Measurements from ENCODE around the gene SEPTIN11. TPM values are rescaled to one million over a fixed set of nuclear protein-coding genes. Genes with fewer than 3 reads are reported as not detected.

The SEPTIN11 gene
- total RNA-seq, 1 experiment from 2014 or later = 77.3 TPM

GRCh38 chr4:76977736-76978350, 28.3 kb downstream of the SEPTIN11 start:
- Histone ChIP-seq H3K4ac (ENCODE audit: low read depth, low read length) (no peak overlapping the region), H3T11ph (ENCODE audit: low read length) (no peak overlapping the region), H2AK5ac (ENCODE audit: insufficient read length, low read length) (no peak overlapping the region), H4K8ac (replicated peaks; ENCODE audit: insufficient read length, low read depth, low read length) (no peak overlapping the region), H2BK15ac (ENCODE audit: low read depth, low read length) (no peak overlapping the region), H3K9me3 (ENCODE audit: control insufficient read depth, low read depth, low read length) (no peaks in the 10 kb centered on the region), H3K79me1 (ENCODE audit: insufficient read depth, low read depth, low read length, poor library complexity, severe bottlenecking) (peaks cover 13% of the 10 kb centered on the region), H3K79me2 (ENCODE audit: insufficient read depth, low read length) (peaks cover 2% of the 10 kb centered on the region; the same call in 1 of the 2 replicates), H3K9ac (ENCODE audit: extremely low read depth, insufficient read length, low read length) (no peak overlapping the region), H4K20me1 (ENCODE audit: control insufficient read depth, insufficient read depth, insufficient read length) (no peaks in the 10 kb centered on the region), H3K4me1 (ENCODE audit: insufficient read depth, low read length) (0 out of 2 replicates have a peak, but pooled peaks cover 6% of the 10 kb centered on the region), H3K27ac (ENCODE audit: insufficient read length, low read depth, low read length) (no peak overlapping the region), H3K23me2 (ENCODE audit: insufficient read length, low read depth, low read length, poor library complexity, severe bottlenecking) (no peaks in the 10 kb centered on the region), H4K91ac (ENCODE audit: insufficient read length, low read depth, low read length) (no peak overlapping the region), H2AFZ (ENCODE audit: low read length) (no peak overlapping the region), H4K5ac (ENCODE audit: insufficient read length, low read depth, low read length) (no peak overlapping the region), H2BK12ac (ENCODE audit: insufficient read length, low read depth, low read length) (no peak overlapping the region), H3K56ac (ENCODE audit: insufficient read length, low read depth, low read length) (no peak overlapping the region), H2BK120ac (ENCODE audit: low read depth, low read length, poor library complexity, severe bottlenecking) (no peak overlapping the region), H2BK5ac (ENCODE audit: insufficient read length, low read length) (no peak overlapping the region), H3K14ac (ENCODE audit: insufficient read depth, low read length) (no peak overlapping the region), H2BK20ac (ENCODE audit: low read depth, low read length, poor library complexity, severe bottlenecking) (no peak overlapping the region), H3K27me3 (ENCODE audit: insufficient read depth, low read length) (no peaks in the 10 kb centered on the region), H3K18ac (ENCODE audit: insufficient read length, low read depth, low read length) (no peak overlapping the region), H3K4me2 (ENCODE audit: insufficient read depth, insufficient read length, low read length) (no peak overlapping the region), H3K23ac (ENCODE audit: insufficient read length, low read depth, low read length) (no peak overlapping the region)
- DNase-seq = no peak
- peak overlapping the region in 1 of 3 experiments; percentile 16; a peak in 1 of 7 replicates for H3K27ac Mint-ChIP-seq
- no peak for TF ChIP-seq CTCF (conservative IDR thresholded peaks at IDR 0.05)
- no peak overlapping the region for H3K4me3 Mint-ChIP-seq
- no peaks in the 10 kb centered on the region for H3K27me3 Mint-ChIP-seq (ENCODE audit: low read depth)
- H3K9me3 Mint-ChIP-seq = no peaks in the 10 kb centered on the region
- H3K36me3 Mint-ChIP-seq (ENCODE audit: insufficient read depth in 1 of 3, low read depth in 3 of 3) = peaks cover 0 to 1% (median 0%) of the 10 kb centered on the region in 3 experiments; a peak in 1 of 7 replicates
- no CpG with 5 or more reads among the region's 3 CpGs for WGBS (ENCODE audit: extremely low coverage, insufficient read length, low lambda C conversion rate)
- H3K4me1 Mint-ChIP-seq = peaks cover 21 to 23% of the 10 kb centered on the region in 2 experiments

Measured in H9 (cell line).